Endothelial cell of umbilical vein (primary cell): ENCODE measurements around the gene CDC20.

Experiments used
- CTCF ChIP-seq, 2 donors: IDR thresholded peaks; 1 replicate in 1 of 2; 2 replicates in 1 of 2; pipeline ENCODE4 v1.5.1; 2011; ENCODE audit warnings: low read length in 2 of 2, mild to moderate bottlenecking in 2 of 2, moderate library complexity in 2 of 2, control low read depth in 1 of 2, inconsistent platforms in 1 of 2, low read depth in 1 of 2; ENCODE audit not compliant: insufficient read depth in 1 of 2; ENCODE audit errors: extremely low read depth in 1 of 2
- EZH2 ChIP-seq: IDR thresholded peaks from 2 replicates; pipeline ENCODE4 v1.6.1; 2012; ENCODE audit warnings: borderline replicate concordance, low read depth, mild to moderate bottlenecking, moderate library complexity, low read length, inconsistent platforms; ENCODE audit not compliant: severe bottlenecking
- JUN ChIP-seq: IDR thresholded peaks from 2 replicates; pipeline ENCODE4 v1.6.1; 2011; ENCODE audit warnings: borderline replicate concordance, low read depth; ENCODE audit not compliant: insufficient read length, insufficient read depth
- POLR2A ChIP-seq: IDR thresholded peaks from 2 replicates; pipeline ENCODE4 v1.6.1; 2012; ENCODE audit warnings: low read depth, mild to moderate bottlenecking, control low read depth, low read length
- POLR2AphosphoS5 ChIP-seq: IDR thresholded peaks from 2 replicates; pipeline ENCODE4 v1.6.1; 2012; ENCODE audit warnings: low read depth, mild to moderate bottlenecking, control low read depth, low read length, moderate library complexity; ENCODE audit not compliant: insufficient read depth

- TF ChIP-seq CTCF (IDR thresholded peaks at IDR 0.05; ENCODE audit: extremely low read depth in 1 of 2, insufficient read depth in 1 of 2, low read depth in 1 of 2, low read length in 2 of 2) (no peak), EZH2 (no peak), POLR2AphosphoS5 (no peak), JUN (no peak), POLR2A (peak; percentile 24)
Observed at GRCh38 chr1:43325381-43325780, 33.4 kb upstream of the CDC20 start.
